SK-N-SH treated with all-trans-retinoic acid at 6 μM for 48 hours (cell line): ENCODE data around the gene PRR5.
"Not testable (repeated sequence)": the region's sequence is repeated elsewhere in the genome, so short reads cannot be mapped to it uniquely, and the experiment has no call there.

Source experiments
- ATAC-seq: fragments of 200-7000 bp; cut with Tn5 transposase; 3 replicates; pipeline ENCODE4 v1.9.1; 2020; ENCODE audit warnings: mild to moderate bottlenecking, moderate library complexity
- ARNTL ChIP-seq: fragments of 450-650 bp; formaldehyde crosslinking; IDR thresholded peaks from 2 replicates; pipeline ENCODE4 v1.5.0; 2020; ENCODE audit warnings: low read depth, mild to moderate bottlenecking, moderate library complexity, borderline replicate concordance
- BACH2 ChIP-seq: fragments of 250-450 bp; sonication (Bioruptor Pico); IDR thresholded peaks from 2 replicates; pipeline ENCODE4 v1.9.0; 2021; ENCODE audit warnings: mild to moderate bottlenecking, borderline replicate concordance
- CSDC2 ChIP-seq: fragments of 250-450 bp; sonication (Bioruptor Pico); IDR thresholded peaks from 2 replicates; pipeline ENCODE4 v1.5.0; 2020; ENCODE audit warnings: mild to moderate bottlenecking, moderate library complexity
- CSRNP3 ChIP-seq: fragments of 250-450 bp; sonication (Bioruptor Pico); IDR thresholded peaks from 2 replicates; pipeline ENCODE4 v1.5.1; 2021; ENCODE audit warnings: mild to moderate bottlenecking, moderate library complexity
- ESRRG ChIP-seq: fragments of 250-450 bp; sonication (Bioruptor Pico); IDR thresholded peaks from 2 replicates; pipeline ENCODE4 v1.6.1; 2021; ENCODE audit warnings: mild to moderate bottlenecking
- OSR1 ChIP-seq: fragments of 250-450 bp; sonication (Bioruptor Pico); IDR thresholded peaks from 2 replicates; pipeline ENCODE4 v1.8.0; 2022; ENCODE audit warnings: moderate library complexity, mild to moderate bottlenecking, inconsistent platforms
- PATZ1 ChIP-seq: fragments of 250-450 bp; sonication (Bioruptor Pico); IDR thresholded peaks from 2 replicates; pipeline ENCODE4 v1.8.0; 2020; ENCODE audit warnings: mild to moderate bottlenecking, moderate library complexity, borderline replicate concordance
- POU6F1 ChIP-seq: fragments of 250-450 bp; sonication (Bioruptor Pico); IDR thresholded peaks from 2 replicates; pipeline ENCODE4 v1.8.0; 2021; ENCODE audit warnings: low read depth, mild to moderate bottlenecking, moderate library complexity, borderline replicate concordance
- RARB ChIP-seq: fragments of 250-450 bp; sonication (Bioruptor Pico); IDR thresholded peaks from 2 replicates; pipeline ENCODE4 v1.8.0; 2021; ENCODE audit warnings: mild to moderate bottlenecking, moderate library complexity
- SNAI2 ChIP-seq: fragments of 250-450 bp; sonication (Bioruptor Pico); IDR thresholded peaks from 2 replicates; pipeline ENCODE4 v1.5.0; 2020; ENCODE audit warnings: mild to moderate bottlenecking, moderate library complexity
- TCF4 ChIP-seq: fragments of 250-450 bp; sonication (Bioruptor Pico); IDR thresholded peaks from 2 replicates; pipeline ENCODE4 v1.8.0; 2021; ENCODE audit warnings: mild to moderate bottlenecking, moderate library complexity, borderline replicate concordance
- ZC3H10 ChIP-seq: fragments of 250-450 bp; sonication (Bioruptor Pico); IDR thresholded peaks from 2 replicates; pipeline ENCODE4 v1.5.1; 2021; ENCODE audit warnings: mild to moderate bottlenecking, moderate library complexity
- ZFP30 ChIP-seq: fragments of 450-650 bp; formaldehyde crosslinking; IDR thresholded peaks from 2 replicates; pipeline ENCODE4 v1.5.0; 2022; ENCODE audit warnings: mild to moderate bottlenecking, moderate library complexity
- ZNF565 ChIP-seq: fragments of 450-650 bp; formaldehyde crosslinking; conservative IDR thresholded peaks from 2 replicates; pipeline ENCODE4 v1.5.0; 2020; ENCODE audit warnings: low read depth, mild to moderate bottlenecking, moderate library complexity
- ZNF70 ChIP-seq: fragments of 450-650 bp; formaldehyde crosslinking; IDR thresholded peaks from 2 replicates; pipeline ENCODE4 v1.5.0; 2020; ENCODE audit warnings: mild to moderate bottlenecking, moderate library complexity
- TF ChIP-seq, protein P1 (sequence below): fragments of 250-450 bp; sonication (Bioruptor Pico); IDR thresholded peaks from 2 replicates; pipeline ENCODE4 v1.5.1; 2020; ENCODE audit warnings: low read depth, mild to moderate bottlenecking, moderate library complexity

The PRR5 gene

DNA sequence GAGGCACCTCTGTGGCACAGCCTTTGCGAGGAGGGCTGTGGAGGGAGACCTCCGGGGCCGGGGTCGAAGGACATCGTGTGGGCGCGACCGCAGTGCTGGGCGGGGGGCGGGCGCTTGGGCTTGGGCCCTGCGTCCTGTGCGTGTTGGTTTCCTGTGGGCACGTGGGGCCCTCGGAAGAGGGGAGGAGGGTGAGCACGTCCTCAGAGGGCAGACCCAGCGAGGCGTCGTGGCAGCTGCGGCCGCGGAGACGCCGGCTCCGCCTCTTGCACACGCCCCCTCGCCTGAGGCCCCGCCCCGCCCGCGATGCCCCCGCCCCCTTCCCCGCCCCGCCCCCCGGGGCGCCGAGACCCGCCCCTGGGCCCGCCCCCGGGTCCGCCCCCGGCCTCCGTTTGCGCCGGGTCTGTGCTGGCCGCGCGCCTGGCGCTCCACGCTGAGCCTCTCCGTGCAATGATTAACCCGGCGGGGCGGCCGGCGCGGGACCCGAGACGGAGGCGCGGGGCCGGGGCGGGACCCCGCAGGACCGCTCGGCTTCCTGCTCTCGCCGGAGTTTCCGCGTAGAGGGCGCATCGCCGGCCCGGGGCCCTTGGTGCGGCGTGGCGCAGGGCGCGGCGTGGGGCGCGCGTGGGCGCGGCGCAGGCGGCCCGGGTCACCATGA lies at the start of gene PRR5:
Gene PRR5, plus strand, starts transcription at position 381 of the 655 bp plus-strand sequence. Its CDS starts 271 bp downstream, at position 652.
- TF ChIP-seq ZNF565 (CRISPR knock-in tag) = no peak
- no peak for TF ChIP-seq TCF4 (CRISPR knock-in tag)
- TF ChIP-seq ZC3H10 (CRISPR knock-in tag) = no peak
- TF ChIP-seq ZFP30 = no peak
- no peak for TF ChIP-seq BACH2 (CRISPR knock-in tag)
- no peak for TF ChIP-seq POU6F1 (CRISPR knock-in tag)
- TF ChIP-seq, protein P1, sequence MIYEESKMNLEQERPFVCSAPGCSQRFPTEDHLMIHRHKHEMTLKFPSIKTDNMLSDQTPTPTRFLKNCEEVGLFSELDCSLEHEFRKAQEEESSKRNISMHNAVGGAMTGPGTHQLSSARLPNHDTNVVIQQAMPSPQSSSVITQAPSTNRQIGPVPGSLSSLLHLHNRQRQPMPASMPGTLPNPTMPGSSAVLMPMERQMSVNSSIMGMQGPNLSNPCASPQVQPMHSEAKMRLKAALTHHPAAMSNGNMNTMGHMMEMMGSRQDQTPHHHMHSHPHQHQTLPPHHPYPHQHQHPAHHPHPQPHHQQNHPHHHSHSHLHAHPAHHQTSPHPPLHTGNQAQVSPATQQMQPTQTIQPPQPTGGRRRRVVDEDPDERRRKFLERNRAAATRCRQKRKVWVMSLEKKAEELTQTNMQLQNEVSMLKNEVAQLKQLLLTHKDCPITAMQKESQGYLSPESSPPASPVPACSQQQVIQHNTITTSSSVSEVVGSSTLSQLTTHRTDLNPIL (CRISPR knock-in tag) = no peak
- no peak for TF ChIP-seq CSDC2 (CRISPR knock-in tag)
- ATAC-seq = peak; percentile 47

- ATAC-seq = not testable (repeated sequence)
Measured at GRCh38 chr22:44652866-44653265, 49.1 kb upstream of the PRR5 start.

DNA sequence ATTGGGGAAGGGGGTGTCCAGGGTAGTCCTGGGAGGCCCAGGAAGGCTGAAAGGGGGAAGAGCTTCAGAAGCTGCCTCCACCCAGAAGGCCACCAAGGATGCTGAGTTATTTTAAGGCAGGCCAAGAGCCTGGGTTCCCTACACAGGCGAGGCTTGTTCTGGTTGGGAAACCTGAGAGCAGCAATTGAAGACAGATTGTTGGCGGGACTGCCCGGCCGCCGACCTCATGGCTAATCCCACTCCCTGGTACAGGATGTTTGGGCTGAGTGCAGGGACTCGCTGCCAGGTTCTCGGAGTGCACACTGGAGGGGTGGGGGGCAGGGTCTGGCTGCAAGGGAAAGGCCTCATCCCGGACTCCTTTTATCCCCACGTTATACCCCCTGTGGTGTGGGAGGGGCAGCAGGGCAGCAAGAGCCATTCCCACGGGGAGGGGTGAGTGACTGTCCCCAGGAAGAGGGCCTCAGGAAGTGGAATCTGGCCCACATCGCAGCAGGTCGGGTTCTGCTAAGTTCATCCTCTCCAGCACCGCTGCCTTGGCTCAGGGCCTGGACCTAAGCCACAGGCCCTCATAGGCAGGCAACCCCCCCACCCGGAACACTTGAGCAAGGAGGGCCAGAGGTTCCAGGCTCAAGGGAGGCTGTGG lies 43.6 kb upstream of the PRR5 start:
- 0 out of 3 replicates have a peak, but pooled peaks have one; percentile 33 for ATAC-seq
- TF ChIP-seq SNAI2 (no peak), ESRRG (no peak), CSRNP3 (CRISPR knock-in tag) (no peak)
- TF ChIP-seq, all 23 proteins: peak for 0

DNA sequence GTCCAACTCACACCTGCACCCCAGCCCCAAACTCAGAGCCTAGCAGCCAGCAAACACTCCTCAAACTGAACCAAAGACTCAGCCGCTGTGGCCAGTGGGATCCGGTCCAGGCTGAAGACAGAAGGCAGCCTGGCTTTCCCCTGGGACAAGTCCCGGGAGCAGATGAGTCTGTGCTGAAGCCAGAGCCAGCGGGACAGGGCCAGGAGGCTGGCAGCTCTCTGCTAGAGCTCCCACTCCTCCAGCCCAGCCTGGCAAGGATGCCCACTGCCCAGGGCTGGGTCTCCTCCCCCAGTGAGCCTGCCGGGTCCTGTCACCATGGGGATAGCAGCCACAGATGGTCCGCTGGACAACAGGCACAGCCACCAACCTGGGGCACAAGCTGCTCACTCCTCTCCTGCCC lies 42.9 kb upstream of the PRR5 start:
- peak; percentile 59 for ATAC-seq
- TF ChIP-seq ESRRG = no peak
- TF ChIP-seq, protein P1 (CRISPR knock-in tag) = no peak
- no peak for TF ChIP-seq ARNTL (CRISPR knock-in tag)
- TF ChIP-seq TCF4 (CRISPR knock-in tag) = no peak
- no peak for TF ChIP-seq PATZ1
- no peak for TF ChIP-seq CSDC2 (CRISPR knock-in tag)
- no peak for TF ChIP-seq ZNF70 (CRISPR knock-in tag)
- no peak for TF ChIP-seq ZFP30
- no peak for TF ChIP-seq RARB (CRISPR knock-in tag)
- TF ChIP-seq ZC3H10 (CRISPR knock-in tag) = no peak
- no peak for TF ChIP-seq OSR1
- TF ChIP-seq POU6F1 (CRISPR knock-in tag) = no peak
